Fibroblast of mammary gland (primary cell): ENCODE data around the gene PHKA2.

Experiments used
- DNase-seq: peaks from one replicate; pipeline ENCODE4 v3.0.0-alpha.2; 2010; ENCODE audit warnings: low read depth
- H3K4me3 ChIP-seq: 2 replicates; pipeline ENCODE4 v1.5.1; 2011; ENCODE audit warnings: low read depth, mild to moderate bottlenecking, low read length, moderate library complexity; ENCODE audit not compliant: control insufficient read depth
- TF ChIP-seq, protein P1 (sequence below): conservative IDR thresholded peaks from 2 replicates; pipeline ENCODE4 v1.5.1; 2011; ENCODE audit warnings: low read depth, low read length, inconsistent platforms; ENCODE audit not compliant: control insufficient read depth, insufficient read depth

Gene PHKA2

DNA sequence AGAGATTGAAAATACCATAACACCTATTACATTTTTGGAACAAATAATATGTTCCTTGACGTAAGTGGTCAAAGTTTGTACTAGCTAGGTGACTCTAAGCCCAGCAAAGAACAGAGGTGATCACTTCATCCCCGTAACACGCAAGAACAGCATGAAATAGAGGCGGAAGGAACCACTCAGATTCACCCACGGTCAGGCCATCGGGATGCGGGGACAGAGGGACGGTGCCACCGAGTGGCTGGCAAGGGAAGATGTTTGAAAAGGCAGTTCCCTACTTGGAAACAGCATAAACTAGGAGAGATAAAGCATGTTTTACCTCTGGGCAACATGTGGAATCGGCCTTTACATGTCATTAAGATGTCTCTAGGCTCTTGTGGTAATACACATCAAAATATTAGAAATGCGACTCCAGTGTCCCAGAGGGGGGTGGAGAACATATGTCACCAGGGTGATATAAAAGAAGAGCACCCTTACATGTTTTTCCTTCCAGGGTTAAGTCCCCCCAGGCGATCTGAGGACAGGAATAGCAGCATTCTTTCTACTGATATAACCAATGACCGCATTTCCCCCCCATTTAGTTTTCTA, 84.0 kb downstream of the PHKA2 start:
- peak; percentile 11 for DNase-seq
- H3K4me3 ChIP-seq, result no peak overlapping the region
- TF ChIP-seq, protein P1, sequence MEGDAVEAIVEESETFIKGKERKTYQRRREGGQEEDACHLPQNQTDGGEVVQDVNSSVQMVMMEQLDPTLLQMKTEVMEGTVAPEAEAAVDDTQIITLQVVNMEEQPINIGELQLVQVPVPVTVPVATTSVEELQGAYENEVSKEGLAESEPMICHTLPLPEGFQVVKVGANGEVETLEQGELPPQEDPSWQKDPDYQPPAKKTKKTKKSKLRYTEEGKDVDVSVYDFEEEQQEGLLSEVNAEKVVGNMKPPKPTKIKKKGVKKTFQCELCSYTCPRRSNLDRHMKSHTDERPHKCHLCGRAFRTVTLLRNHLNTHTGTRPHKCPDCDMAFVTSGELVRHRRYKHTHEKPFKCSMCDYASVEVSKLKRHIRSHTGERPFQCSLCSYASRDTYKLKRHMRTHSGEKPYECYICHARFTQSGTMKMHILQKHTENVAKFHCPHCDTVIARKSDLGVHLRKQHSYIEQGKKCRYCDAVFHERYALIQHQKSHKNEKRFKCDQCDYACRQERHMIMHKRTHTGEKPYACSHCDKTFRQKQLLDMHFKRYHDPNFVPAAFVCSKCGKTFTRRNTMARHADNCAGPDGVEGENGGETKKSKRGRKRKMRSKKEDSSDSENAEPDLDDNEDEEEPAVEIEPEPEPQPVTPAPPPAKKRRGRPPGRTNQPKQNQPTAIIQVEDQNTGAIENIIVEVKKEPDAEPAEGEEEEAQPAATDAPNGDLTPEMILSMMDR, result peak; percentile 22

- no peak overlapping the region for H3K4me3 ChIP-seq
- DNase-seq, result no peak
- TF ChIP-seq, protein P1, result no peak
Observed at GRCh38 chrX:18898492-18898891, 85.4 kb downstream of the PHKA2 start.

DNA sequence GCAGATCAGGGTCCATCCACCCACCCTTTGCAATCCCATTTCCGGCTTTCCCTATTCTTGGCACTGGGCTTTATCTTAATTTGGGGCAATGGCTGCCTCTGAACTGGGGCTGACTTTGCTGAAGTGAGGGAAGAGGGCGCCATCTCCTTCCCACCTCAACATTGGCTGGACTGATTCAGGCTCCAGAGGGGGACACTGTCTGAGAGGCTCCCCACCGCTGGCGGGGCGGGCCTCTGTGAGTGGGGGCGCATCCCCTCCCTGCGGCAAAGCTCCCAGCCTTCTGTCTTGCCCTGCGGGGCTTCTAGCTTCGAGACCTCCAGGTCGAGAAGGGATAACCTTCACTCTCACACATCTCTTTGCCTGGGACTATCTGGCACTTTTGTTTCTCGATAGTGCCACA, 85.8 kb downstream of the PHKA2 start:
- H3K4me3 ChIP-seq, result no peak overlapping the region
- no peak for DNase-seq
- TF ChIP-seq, protein P1, result no peak

GRCh38 chrX:18897611-18898010, 86.3 kb downstream of the PHKA2 start:
- TF ChIP-seq, protein P1, result no peak
- no peak overlapping the region for H3K4me3 ChIP-seq
- no peak for DNase-seq

- no peak for DNase-seq
- TF ChIP-seq, protein P1, result no peak
Observed at GRCh38 chrX:18896680-18897544, 87.0 kb downstream of the PHKA2 start.

DNA sequence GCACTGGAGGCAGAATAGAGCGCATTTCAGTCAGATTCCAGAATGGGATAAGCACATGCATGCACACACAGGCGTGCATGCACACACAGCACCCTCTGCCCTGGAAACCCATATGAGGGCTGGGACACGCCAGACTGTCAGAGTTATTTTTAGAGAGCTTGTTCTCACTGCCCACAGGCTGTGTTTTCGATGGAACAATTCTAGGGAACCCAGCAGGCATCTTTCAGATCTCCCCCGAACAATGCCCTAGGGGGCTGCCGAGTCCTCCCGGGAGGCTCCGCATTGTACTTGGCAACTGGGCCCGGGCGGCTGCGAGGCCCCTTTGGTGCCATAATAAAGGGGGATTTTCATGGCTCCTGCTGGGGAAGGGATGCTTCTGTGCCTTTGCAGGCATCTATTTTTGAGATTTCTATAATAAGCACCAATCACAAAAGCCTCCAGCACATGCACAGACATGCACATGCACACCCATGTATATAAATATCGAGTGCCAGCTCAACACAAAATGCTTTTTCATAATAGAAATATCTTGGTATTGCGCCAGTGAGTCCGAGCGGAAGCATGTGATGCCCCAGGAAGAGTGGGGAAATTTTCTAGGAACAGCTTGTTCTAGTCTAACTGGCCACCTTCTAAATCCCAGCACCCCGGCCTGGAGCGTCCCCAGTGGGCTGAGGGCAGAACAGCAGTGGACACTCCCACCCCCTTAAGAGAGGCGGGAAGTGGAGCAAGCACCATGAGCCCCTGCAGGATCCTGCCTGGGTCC, 88.5 kb downstream of the PHKA2 start:
- H3K4me3 ChIP-seq, result no peak overlapping the region
- TF ChIP-seq, protein P1, result peak; percentile 24
- peak; percentile 50 for DNase-seq

More at GRCh38 chrX:18896680-18897544, 87.0 kb downstream of the PHKA2 start:
- H3K4me3 ChIP-seq, result no peak overlapping the region
